Activated CD8-positive, alpha-beta T cell treated with anti-CD3 and anti-CD28 coated beads for 36 hours (primary cell): ENCODE results near the gene ADGRG7. TPM values are rescaled to one million over a fixed set of nuclear protein-coding genes. Genes with fewer than 3 reads are reported as not detected.
"Not testable (repeated sequence)": the region's sequence is repeated elsewhere in the genome, so short reads cannot be mapped to it uniquely, and the experiment has no call there.

Experiments
- ATAC-seq: fragments of 200-7000 bp; cut with Tn5 transposase; one replicate; pipeline ENCODE4 v1.10.0; 2021; ENCODE audit warnings: mild to moderate bottlenecking, moderate library complexity
- CTCF ChIA-PET: fragments of 350-600 bp; sonication (Branson Sonifier 250); formaldehyde crosslinking; loops from one replicate; lab custom pipeline; 2021; ENCODE audit warnings: antibody characterized with exemption; lab: Charles Lee
- POLR2A ChIA-PET: fragments of 350-600 bp; sonication (Branson Sonifier 250); formaldehyde crosslinking; loops from one replicate; lab custom pipeline; 2021; ENCODE audit warnings: antibody characterized with exemption; lab: Charles Lee
- DNase-seq: peaks from one replicate; pipeline ENCODE4 v3.0.0-alpha.2; 2020
- H3K27ac Mint-ChIP-seq: one replicate; pipeline ENCODE4 v1.8.0; 2021; ENCODE audit warnings: mild to moderate bottlenecking, mixed read lengths
- H3K27me3 Mint-ChIP-seq: one replicate; pipeline ENCODE4 v1.8.0; 2021; ENCODE audit warnings: mixed read lengths
- H3K36me3 Mint-ChIP-seq: one replicate; pipeline ENCODE4 v1.8.0; 2021; ENCODE audit warnings: low read depth, mixed read lengths
- H3K4me1 Mint-ChIP-seq: one replicate; pipeline ENCODE4 v1.8.0; 2021; ENCODE audit warnings: low read depth, mixed read lengths
- H3K4me3 Mint-ChIP-seq: one replicate; pipeline ENCODE4 v1.8.0; 2021; ENCODE audit warnings: mild to moderate bottlenecking, moderate library complexity, mixed read lengths
- H3K9me3 Mint-ChIP-seq: one replicate; pipeline ENCODE4 v1.8.0; 2021; ENCODE audit warnings: mixed read lengths
- CTCF ChIP-seq: fragments of 200-600 bp; IDR thresholded peaks from one replicate; pipeline ENCODE4 v1.8.0; 2022; ENCODE audit warnings: antibody characterized with exemption, mild to moderate bottlenecking
- intact Hi-C: fragments of 100-400 bp; cut with micrococcal nuclease; formaldehyde crosslinking; loops from one replicate; pipeline ENCODE4 v1.10.0; 2022
- total RNA-seq, 2 experiments: library from RNA; stranded (reverse); gene quantifications; one replicate each; pipeline ENCODE4 v1.2.3, GENCODE V29; 2021

ADGRG7 gene
- total RNA-seq, 2 experiments from 2014 or later: 21.2 to 24.7 TPM

- CTCF ChIA-PET: interaction anchor here (0.9 to 3.5 kb wide), 3 partner anchors 22 to 54 kb away, joined by 3 to 10 read pairs (median 7); no protein-coding TSS in a partner anchor
- POLR2A ChIA-PET: no interaction called here
- intact Hi-C loops: no loop called here
These were observed 47.5 kb downstream of the ADGRG7 start for GRCh38 chr3:100656945-100657344.

GRCh38 chr3:100661294-100661693 is 51.9 kb downstream of the ADGRG7 start:
- ATAC-seq, H3K9me3 Mint-ChIP-seq, H3K27ac Mint-ChIP-seq, intact Hi-C loops, H3K4me3 Mint-ChIP-seq, H3K27me3 Mint-ChIP-seq, DNase-seq: not testable (repeated sequence)
- Mint-ChIP-seq H3K36me3 (peaks cover 54% of the 10 kb centered on the region), H3K4me1 (peaks cover 34% of the 10 kb centered on the region)
- ChIA-PET CTCF (interaction anchor here (0.9 to 1.5 kb wide), 4 partner anchors 12 to 56 kb away, joined by 4 read pairs; partner anchors contain the start of gene TFG), POLR2A (interaction anchor here (1.0 to 1.5 kb wide), 3 partner anchors 9 to 25 kb away, joined by 3 read pairs; no protein-coding TSS in a partner anchor)

More at GRCh38 chr3:100656945-100657344, 47.5 kb downstream of the ADGRG7 start:
- Mint-ChIP-seq H3K4me3 (no peak overlapping the region), H3K27ac (no peak overlapping the region), H3K27me3 (no peaks in the 10 kb centered on the region), H3K9me3 (no peaks in the 10 kb centered on the region), H3K4me1 (peaks cover 3% of the 10 kb centered on the region), H3K36me3 (peaks cover 31% of the 10 kb centered on the region)
- no peak for DNase-seq
- no peak for ATAC-seq
- no peak for TF ChIP-seq CTCF

GRCh38 chr3:100662113-100662823 is 52.9 kb downstream of the ADGRG7 start:
- no peak for ATAC-seq
- POLR2A ChIA-PET: no interaction called here
- Mint-ChIP-seq H3K27me3 (no peaks in the 10 kb centered on the region), H3K27ac (peak overlapping the region; percentile 9), H3K4me1 (peaks cover 34% of the 10 kb centered on the region), H3K9me3 (peaks cover 4% of the 10 kb centered on the region), H3K4me3 (no peak overlapping the region), H3K36me3 (peaks cover 54% of the 10 kb centered on the region)
- TF ChIP-seq CTCF: no peak
- DNase-seq: no peak
- CTCF ChIA-PET: no interaction called here
- intact Hi-C loops: no loop called here

GRCh38 chr3:100665230-100665629 is 55.8 kb downstream of the ADGRG7 start:
- CTCF ChIA-PET: interaction anchor here (0.7 to 1.6 kb wide), 9 partner anchors 9 to 202 kb away, joined by 3 to 5 read pairs (median 3); no protein-coding TSS in a partner anchor
- Mint-ChIP-seq H3K4me3 (no peak overlapping the region), H3K27me3 (no peaks in the 10 kb centered on the region)

GRCh38 chr3:100666699-100667098 is 57.3 kb downstream of the ADGRG7 start:
- intact Hi-C loops, DNase-seq, H3K27ac Mint-ChIP-seq, H3K27me3 Mint-ChIP-seq, CTCF ChIA-PET, H3K4me3 Mint-ChIP-seq, ATAC-seq: not testable (repeated sequence)
- H3K4me1 Mint-ChIP-seq: peaks cover 32% of the 10 kb centered on the region
- peaks cover 27% of the 10 kb centered on the region for H3K9me3 Mint-ChIP-seq
- H3K36me3 Mint-ChIP-seq: peaks cover 73% of the 10 kb centered on the region
- POLR2A ChIA-PET: interaction anchor here (1.8 kb wide), 1 partner anchor 44 kb away, joined by 5 read pairs; no protein-coding TSS in a partner anchor

More at GRCh38 chr3:100665230-100665629, 55.8 kb downstream of the ADGRG7 start:
- peak; percentile 76 for DNase-seq
- peaks cover 34% of the 10 kb centered on the region for H3K4me1 Mint-ChIP-seq
- POLR2A ChIA-PET: interaction anchor here (0.6 to 1.7 kb wide), 8 partner anchors 9 to 993 kb away, joined by 3 to 11 read pairs (median 4); partner anchors contain the start of gene TFG
- peak overlapping the region; percentile 69 for H3K27ac Mint-ChIP-seq
- peak; percentile 94 for ATAC-seq
- intact Hi-C loops: loop anchor here (2.0 kb wide), 1 partner anchor 44 kb away; the partner anchor contains the start of gene TFG
- H3K9me3 Mint-ChIP-seq: peaks cover 16% of the 10 kb centered on the region
- no peak for TF ChIP-seq CTCF
- H3K36me3 Mint-ChIP-seq: peaks cover 63% of the 10 kb centered on the region

GRCh38 chr3:100667316-100667715 is 57.9 kb downstream of the ADGRG7 start:
- ATAC-seq, H3K4me3 Mint-ChIP-seq, DNase-seq, intact Hi-C loops, H3K27me3 Mint-ChIP-seq, H3K27ac Mint-ChIP-seq: not testable (repeated sequence)
- Mint-ChIP-seq H3K36me3 (peaks cover 74% of the 10 kb centered on the region), H3K4me1 (peaks cover 31% of the 10 kb centered on the region), H3K9me3 (peaks cover 27% of the 10 kb centered on the region)
- POLR2A ChIA-PET: interaction anchor here (0.6 to 1.8 kb wide), 2 partner anchors 44 to 200 kb away, joined by 4 to 5 read pairs; no protein-coding TSS in a partner anchor
- CTCF ChIA-PET: interaction anchor here (1.1 kb wide), 1 partner anchor 78 kb away, joined by 4 read pairs; no protein-coding TSS in a partner anchor

- ATAC-seq, H3K27ac Mint-ChIP-seq, DNase-seq, intact Hi-C loops, H3K27me3 Mint-ChIP-seq, H3K4me3 Mint-ChIP-seq: not testable (repeated sequence)
- Mint-ChIP-seq H3K4me1 (peaks cover 19% of the 10 kb centered on the region), H3K9me3 (peaks cover 27% of the 10 kb centered on the region), H3K36me3 (peaks cover 76% of the 10 kb centered on the region)
- ChIA-PET POLR2A (interaction anchor here (0.8 kb wide), 1 partner anchor 38 kb away, joined by 3 read pairs; no protein-coding TSS in a partner anchor), CTCF (interaction anchor here (0.6 kb wide), 1 partner anchor 921 kb away, joined by 3 read pairs; no protein-coding TSS in a partner anchor)
These were observed 61.6 kb downstream of the ADGRG7 start for GRCh38 chr3:100670995-100671394.
